Esophagus (tissue), 2 donors: ENCODE measurements around the gene PDE4D. TPM values are rescaled to one million over a fixed set of nuclear protein-coding genes. Genes with fewer than 3 reads are reported as not detected.

Experiments used
- H3K27ac ChIP-seq, 2 donors: one replicate each; pipeline ENCODE4 v1.5.1; 2013; ENCODE audit warnings: low read depth in 2 of 2, mild to moderate bottlenecking in 2 of 2, inconsistent platforms in 1 of 2, low read length in 1 of 2, moderate library complexity in 1 of 2
- H3K27me3 ChIP-seq, 2 donors: one replicate each; pipeline ENCODE4 v1.6.1; 2013; ENCODE audit warnings: low read length in 2 of 2, control low read depth in 1 of 2, mild to moderate bottlenecking in 1 of 2; ENCODE audit not compliant: insufficient read depth in 2 of 2, control insufficient read depth in 1 of 2
- H3K36me3 ChIP-seq, 2 donors: one replicate each; pipeline ENCODE4 v1.6.1; 2013; ENCODE audit warnings: low read length in 1 of 2; ENCODE audit not compliant: control insufficient read depth in 2 of 2, insufficient read depth in 2 of 2
- H3K4me1 ChIP-seq, 2 donors: one replicate each; pipeline ENCODE4 v1.6.1; 2013; ENCODE audit warnings: low read length in 1 of 2; ENCODE audit not compliant: control insufficient read depth in 2 of 2, insufficient read depth in 2 of 2
- H3K4me3 ChIP-seq, 2 donors: one replicate each; pipeline ENCODE4 v1.5.1; 2013; ENCODE audit warnings: low read length in 2 of 2, mild to moderate bottlenecking in 2 of 2, low read depth in 1 of 2, moderate library complexity in 1 of 2
- H3K9me3 ChIP-seq, 2 donors: one replicate each; pipeline ENCODE4 v1.6.1; 2013; ENCODE audit warnings: mild to moderate bottlenecking in 2 of 2, low read depth in 1 of 2, low read length in 1 of 2, moderate library complexity in 1 of 2; ENCODE audit not compliant: control insufficient read depth in 2 of 2, insufficient read depth in 1 of 2
- WGBS, 2 donors: extraction: QIAGEN DNeasy Blood & Tissue Kit; methylation state at CpG; one replicate each; pipeline ENCODE4 v1.1.7; 2013; 5-methylcytosine and 5-hydroxymethylcytosine counted together
- polyA plus RNA-seq, 2 donors: library from polyadenylated mRNA; stranded (reverse); fragments of 200-250 nt; gene quantifications; one replicate each; pipeline ENCODE4 v1.2.3, GENCODE V29; 2013
- donor health status: healthy with polysubstance abuse.
- donor health status: Bipolar disorder and iron deficiency.

PDE4D gene
- polyA plus RNA-seq, 2 donors = 1.5 to 2.5 TPM

DNA sequence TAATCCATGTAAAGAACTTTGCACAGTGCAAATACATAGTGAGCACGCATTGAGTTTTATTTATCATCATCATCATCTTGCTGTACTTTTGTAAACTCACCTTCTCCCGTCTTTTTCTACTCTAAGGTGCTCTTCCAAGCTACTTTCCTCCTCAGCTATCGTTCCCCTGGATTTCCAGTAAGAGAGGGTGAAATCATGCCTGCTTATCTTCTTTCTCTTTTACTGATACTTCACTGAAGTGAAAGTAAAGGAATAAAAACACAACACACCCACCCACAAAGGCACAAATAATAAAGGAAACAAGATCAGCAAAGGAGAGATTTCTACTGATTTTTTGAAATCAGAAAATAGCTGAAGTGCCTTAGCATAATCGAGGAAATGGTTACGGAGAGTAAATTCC is 800.8 kb downstream of the PDE4D start:
- Histone ChIP-seq H3K36me3 (no peaks in the 10 kb centered on the region), H3K27me3 (no peaks in the 10 kb centered on the region), H3K9me3 (no peaks in the 10 kb centered on the region), H3K27ac (no peak overlapping the region), H3K4me3 (peak overlapping the region in 1 of 2 donors; percentile 11), H3K4me1 (no peaks in the 10 kb centered on the region)
- 66 to 75% methylated on average over 5 of the region's 5 CpGs for WGBS, 2 donors

DNA sequence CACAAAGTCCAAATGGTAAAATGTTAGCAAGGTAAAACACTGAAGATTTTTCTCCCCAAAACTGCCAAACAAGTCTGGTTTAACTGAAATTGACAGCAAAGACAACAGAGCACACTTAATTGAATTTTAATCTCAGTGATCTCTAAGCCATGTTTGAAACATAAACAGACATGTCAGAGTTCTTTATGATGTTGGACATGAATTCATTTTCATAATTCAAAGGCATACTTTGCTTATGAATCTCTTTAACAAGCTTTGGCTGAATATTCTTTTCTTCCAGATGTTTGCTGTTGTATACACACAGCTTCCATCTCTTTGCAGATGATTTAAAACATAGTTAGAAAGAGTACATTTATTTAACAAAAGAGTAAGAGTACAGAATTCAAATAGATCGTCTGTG is 801.6 kb downstream of the PDE4D start:
- no peaks in the 10 kb centered on the region for H3K4me1 ChIP-seq
- no peak overlapping the region for H3K4me3 ChIP-seq
- H3K27me3 ChIP-seq = no peaks in the 10 kb centered on the region
- no peak overlapping the region for H3K27ac ChIP-seq
- H3K36me3 ChIP-seq = no peaks in the 10 kb centered on the region
- no peaks in the 10 kb centered on the region for H3K9me3 ChIP-seq
- 31 to 44% methylated on average over 1 of the region's 1 CpG for WGBS, 2 donors

DNA sequence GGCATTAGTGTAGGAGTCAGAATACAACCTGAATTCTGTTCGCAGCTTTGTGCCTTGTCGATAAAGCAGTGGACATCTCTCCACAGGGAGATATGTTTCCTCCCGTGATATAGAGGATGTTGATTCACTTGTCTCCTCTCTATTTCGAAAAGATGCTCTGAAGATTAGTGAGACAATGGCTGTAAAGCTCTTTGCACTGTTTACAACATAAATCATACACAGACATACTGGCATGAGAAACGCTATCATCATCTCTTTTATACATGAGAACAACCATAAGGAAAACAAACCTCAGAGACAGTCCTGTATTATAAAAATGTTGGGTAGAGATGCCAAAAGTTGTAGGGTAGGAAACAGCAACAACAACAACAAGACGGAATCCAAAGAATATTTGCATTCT is 803.2 kb downstream of the PDE4D start:
- no peaks in the 10 kb centered on the region for H3K36me3 ChIP-seq
- H3K27ac ChIP-seq = no peak overlapping the region
- no peak overlapping the region for H3K4me3 ChIP-seq
- H3K27me3 ChIP-seq = no peaks in the 10 kb centered on the region
- no peaks in the 10 kb centered on the region for H3K9me3 ChIP-seq
- no peaks in the 10 kb centered on the region for H3K4me1 ChIP-seq
- whole genome bisulfite sequencing, 2 donors = 87 to 88% methylated on average over 6 of the region's 6 CpGs

- WGBS, 2 donors = 91 to 92% methylated on average over 3 of the region's 3 CpGs
- no peaks in the 10 kb centered on the region for H3K9me3 ChIP-seq
- H3K4me1 ChIP-seq = no peaks in the 10 kb centered on the region
- no peaks in the 10 kb centered on the region for H3K36me3 ChIP-seq
- no peaks in the 10 kb centered on the region for H3K27me3 ChIP-seq
- H3K27ac ChIP-seq = no peak overlapping the region
- no peak overlapping the region for H3K4me3 ChIP-seq
Observed at GRCh38 chr5:59089767-59090166, 803.8 kb downstream of the PDE4D start.

- no peaks in the 10 kb centered on the region for H3K9me3 ChIP-seq
- H3K27me3 ChIP-seq = no peaks in the 10 kb centered on the region
- no peaks in the 10 kb centered on the region for H3K36me3 ChIP-seq
- no peak overlapping the region for H3K4me3 ChIP-seq
- H3K27ac ChIP-seq = no peak overlapping the region
- no peaks in the 10 kb centered on the region for H3K4me1 ChIP-seq
Observed at GRCh38 chr5:59088546-59088945, 805.0 kb downstream of the PDE4D start.

- no peaks in the 10 kb centered on the region for H3K9me3 ChIP-seq
- no peaks in the 10 kb centered on the region for H3K4me1 ChIP-seq
- no peak overlapping the region for H3K4me3 ChIP-seq
- no peak overlapping the region for H3K27ac ChIP-seq
- WGBS, 2 donors = 57 to 73% methylated on average over 1 of the region's 1 CpG
- no peaks in the 10 kb centered on the region for H3K27me3 ChIP-seq
- H3K36me3 ChIP-seq = no peaks in the 10 kb centered on the region
Observed at GRCh38 chr5:59086024-59086423, 807.5 kb downstream of the PDE4D start.

DNA sequence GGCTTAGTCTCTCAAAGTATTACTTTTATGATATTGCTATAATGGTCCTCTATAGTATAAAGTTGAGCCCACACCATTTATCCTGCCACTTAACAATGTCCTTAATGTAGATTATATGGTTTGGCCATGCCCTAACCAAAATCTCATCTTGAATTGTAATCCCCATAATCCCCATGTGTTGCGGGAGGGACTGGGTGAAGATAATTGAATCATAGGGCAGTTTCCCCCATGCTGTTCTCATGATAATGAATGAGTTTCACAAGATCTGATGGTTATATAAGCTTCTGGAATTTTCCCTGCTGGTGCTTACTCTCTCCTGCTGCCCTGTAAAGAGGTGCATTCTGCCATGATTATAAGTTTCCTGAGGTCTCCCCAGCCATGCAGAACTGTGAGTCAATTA is 811.8 kb downstream of the PDE4D start:
- Histone ChIP-seq H3K4me1 (no peaks in the 10 kb centered on the region), H3K36me3 (no peaks in the 10 kb centered on the region)

GRCh38 chr5:59079622-59080620 is 813.6 kb downstream of the PDE4D start:
- peak overlapping the region in 1 of 2 donors; percentile 13 for H3K27ac ChIP-seq

More for the DNA sequence above, 811.8 kb downstream of the PDE4D start:
- Histone ChIP-seq H3K4me3 (no peak overlapping the region), H3K9me3 (no peaks in the 10 kb centered on the region), H3K27me3 (no peaks in the 10 kb centered on the region), H3K27ac (no peak overlapping the region)
- 90 to 93% methylated on average over 1 of the region's 1 CpG for WGBS, 2 donors

GRCh38 chr5:59071755-59072549 is 821.6 kb downstream of the PDE4D start:
- Histone ChIP-seq H3K36me3 (no peaks in the 10 kb centered on the region), H3K27ac (no peak overlapping the region), H3K4me1 (no peaks in the 10 kb centered on the region), H3K27me3 (peaks cover 0 to 2% of the 10 kb centered on the region in 2 donors), H3K9me3 (no peaks in the 10 kb centered on the region), H3K4me3 (no peak overlapping the region)
- WGBS, 2 donors = 91 to 93% methylated on average over 12 of the region's 12 CpGs

More at GRCh38 chr5:59079622-59080620, 813.6 kb downstream of the PDE4D start:
- no peaks in the 10 kb centered on the region for H3K4me1 ChIP-seq
- H3K36me3 ChIP-seq = no peaks in the 10 kb centered on the region
- no peak overlapping the region for H3K4me3 ChIP-seq
- WGBS, 2 donors = 69 to 71% methylated on average over 7 of the region's 7 CpGs
- no peaks in the 10 kb centered on the region for H3K27me3 ChIP-seq
- no peaks in the 10 kb centered on the region for H3K9me3 ChIP-seq
